Peyer's patch (tissue), 4 donors: ENCODE data around the gene TBL1XR1. TPM values are rescaled to one million over a fixed set of nuclear protein-coding genes. Genes with fewer than 3 reads are reported as not detected.

ENCODE experiments used
- DNase-seq, 3 donors: peaks; one replicate each; pipeline ENCODE4 v3.0.0-alpha.2; 2017 to 2019
- H3K27ac ChIP-seq, 4 donors: fragments of 200-600 bp; sonication (generic); one replicate each; pipeline ENCODE4 v1.5.1; 2016 to 2019
- H3K27me3 ChIP-seq, 2 donors: fragments of 200-600 bp; sonication (generic); one replicate each; pipeline ENCODE4 v1.5.1; 2019
- H3K36me3 ChIP-seq, 3 donors: fragments of 200-600 bp; sonication (generic); one replicate each; pipeline ENCODE4 v1.5.1; 2016 to 2019
- H3K4me1 ChIP-seq, 4 donors: fragments of 200-600 bp; sonication (generic); one replicate each; pipeline ENCODE4 v1.5.1; 2016 to 2019
- H3K4me3 ChIP-seq, 4 donors: fragments of 200-600 bp; sonication (generic); 1 replicate in 3 of 4; 2 replicates in 1 of 4; pipeline ENCODE4 v1.5.1; 2016 to 2019; ENCODE audit warnings: mild to moderate bottlenecking in 1 of 4
- H3K9me3 ChIP-seq, 4 donors: fragments of 200-600 bp; sonication (generic); one replicate each; pipeline ENCODE4 v1.5.1; 2016 to 2019; ENCODE audit warnings: mild to moderate bottlenecking in 1 of 4
- CTCF ChIP-seq, 6 experiments: fragments of 450-650 bp in 4 of 6; fragments of 200-600 bp in 2 of 6; sonication (generic) in 1 of 6; IDR thresholded peaks; one replicate each; pipeline ENCODE4 v1.5.1; 2017 to 2019; ENCODE audit warnings: antibody characterized with exemption in 6 of 6, mild to moderate bottlenecking in 3 of 6, moderate library complexity in 1 of 6
- POLR2A ChIP-seq, 2 donors: fragments of 450-650 bp; IDR thresholded peaks; one replicate each; pipeline ENCODE4 v1.5.1; 2017; ENCODE audit warnings: antibody characterized with exemption in 2 of 2, mild to moderate bottlenecking in 2 of 2, moderate library complexity in 2 of 2
- small RNA-seq, 2 donors: library from RNA; depleted of rRNA; stranded (forward); fragments of <200 nt; gene quantifications; one replicate each; pipeline ENCODE3, GENCODE V24; 2016
- total RNA-seq, 4 donors: library from RNA; depleted of rRNA; stranded (reverse); fragments of >200 nt; gene quantifications; one replicate each; pipeline ENCODE4 v1.1.0, GENCODE V29; 2016

The TBL1XR1 gene
- total RNA-seq, 4 donors from 2014 or later = 40.7 to 81.7 (median 69.4) TPM

DNA sequence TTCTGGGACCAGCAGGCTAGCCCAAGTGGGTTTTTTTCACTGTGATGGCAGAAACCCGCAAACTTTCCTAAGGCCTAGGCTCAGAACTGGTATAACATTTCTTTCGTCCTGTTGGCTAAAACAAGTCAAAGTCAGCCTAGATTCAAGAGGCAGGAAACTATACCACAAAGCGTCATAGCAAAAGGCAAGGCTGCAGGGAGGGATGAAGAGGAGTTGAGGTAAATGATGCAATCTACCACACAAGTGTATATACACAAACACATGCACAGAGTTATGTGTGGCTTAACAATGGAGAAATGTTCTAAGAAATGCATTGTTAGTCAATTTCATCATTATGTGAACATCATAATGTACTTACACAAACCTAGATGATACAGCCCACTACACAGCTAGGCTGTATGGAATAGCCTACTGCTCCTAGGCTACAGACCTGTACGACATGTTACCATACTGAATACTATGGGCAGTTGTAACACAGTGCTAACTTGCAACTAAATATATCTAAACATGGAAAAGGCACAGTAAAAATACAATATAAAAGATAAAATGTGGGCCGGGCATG is 225.6 kb downstream of the TBL1XR1 start:
- Histone ChIP-seq H3K4me3 (no peak overlapping the region), H3K27me3 (no peaks in the 10 kb centered on the region), H3K9me3 (no peaks in the 10 kb centered on the region), H3K36me3 (no peaks in the 10 kb centered on the region), H3K4me1 (no peaks in the 10 kb centered on the region), H3K27ac (no peak overlapping the region)
- no peak for TF ChIP-seq CTCF (IDR thresholded peaks at IDR 0.05)
- TF ChIP-seq POLR2A (IDR thresholded peaks at IDR 0.05) = no peak
- no peak for DNase-seq

DNA sequence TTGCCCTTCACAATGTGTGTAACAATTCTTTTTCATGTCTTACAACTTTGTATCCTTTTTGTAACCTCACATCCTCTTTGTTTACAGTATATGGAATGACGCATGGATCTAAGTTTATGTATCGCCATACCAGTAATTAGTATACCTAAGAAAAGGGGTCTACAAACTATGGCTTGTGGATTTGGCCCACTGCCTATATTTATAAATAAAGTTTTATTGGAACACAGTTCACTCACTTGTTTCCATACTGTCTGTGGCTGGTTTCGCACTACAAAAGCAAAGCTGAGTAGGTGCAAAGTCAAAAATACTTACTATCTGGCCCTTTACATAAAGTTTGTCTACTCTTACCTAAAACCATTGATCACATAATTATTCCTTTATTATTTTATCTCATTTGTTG is 226.5 kb downstream of the TBL1XR1 start:
- H3K4me1 ChIP-seq = no peaks in the 10 kb centered on the region

DNA sequence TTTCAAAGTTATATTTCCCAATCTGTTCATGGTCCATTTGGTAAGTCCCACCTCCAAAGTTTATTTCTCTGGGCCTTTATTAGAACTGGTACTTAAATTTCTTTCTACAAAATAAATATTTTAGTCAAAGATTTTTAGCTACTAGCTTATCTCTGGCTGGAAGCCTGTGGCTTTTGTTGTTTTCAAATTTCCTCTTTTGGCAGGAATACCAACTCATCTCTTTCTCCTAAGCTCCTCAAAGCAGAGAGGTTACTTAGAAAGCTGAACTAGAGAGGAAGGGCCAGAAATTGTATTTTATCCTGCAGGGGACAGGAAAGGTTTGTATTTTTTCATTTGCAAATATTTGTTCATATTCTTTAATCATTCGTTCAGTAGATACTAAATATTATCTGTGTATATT is 227.8 kb downstream of the TBL1XR1 start:
- no peak for TF ChIP-seq POLR2A (IDR thresholded peaks at IDR 0.05)
- TF ChIP-seq CTCF (IDR thresholded peaks at IDR 0.05) = no peak
- Histone ChIP-seq H3K27ac (no peak overlapping the region), H3K9me3 (no peaks in the 10 kb centered on the region), H3K4me3 (no peak overlapping the region), H3K4me1 (no peaks in the 10 kb centered on the region), H3K36me3 (no peaks in the 10 kb centered on the region), H3K27me3 (no peaks in the 10 kb centered on the region)
- DNase-seq = no peak

More for the DNA sequence above, 226.5 kb downstream of the TBL1XR1 start:
- Histone ChIP-seq H3K9me3 (no peaks in the 10 kb centered on the region), H3K36me3 (no peaks in the 10 kb centered on the region), H3K27ac (no peak overlapping the region), H3K27me3 (no peaks in the 10 kb centered on the region), H3K4me3 (no peak overlapping the region)
- DNase-seq = no peak
- TF ChIP-seq CTCF (IDR thresholded peaks at IDR 0.05) = no peak
- TF ChIP-seq POLR2A (IDR thresholded peaks at IDR 0.05) = no peak

Small RNA genes within 50 kb of the gene (small RNA-seq; reads per million reads assigned to genes)
- 0 reads per million in 2 donors for gene RF00019
- 0 reads per million in 2 donors for gene RNU6-681P
